NB4 (cell line): ENCODE results near the gene SF3A1.

ENCODE experiments used
- DNase-seq: peaks from one replicate; pipeline ENCODE4 v3.0.0; 2010; ENCODE audit warnings: low read depth
- H3K4me3 ChIP-seq: one replicate; pipeline ENCODE4 v1.5.1; 2011; ENCODE audit warnings: mild to moderate bottlenecking, low read depth, low read length, moderate library complexity
- MAX ChIP-seq: IDR thresholded peaks from 2 replicates; pipeline ENCODE4 v1.6.1; 2011; ENCODE audit warnings: low read depth, low read length
- MYC ChIP-seq: IDR thresholded peaks from 2 replicates; pipeline ENCODE4 v1.6.1; 2011; ENCODE audit warnings: low read depth, low read length
- POLR2A ChIP-seq: IDR thresholded peaks from 2 replicates; pipeline ENCODE4 v1.6.1; 2011; ENCODE audit warnings: mild to moderate bottlenecking; ENCODE audit not compliant: insufficient read length; ENCODE audit errors: extremely low read depth
- TF ChIP-seq, protein P1 (sequence below): IDR thresholded peaks from one replicate; pipeline ENCODE4 v1.5.1; 2012; ENCODE audit warnings: low read depth, low read length

Gene SF3A1

DNA sequence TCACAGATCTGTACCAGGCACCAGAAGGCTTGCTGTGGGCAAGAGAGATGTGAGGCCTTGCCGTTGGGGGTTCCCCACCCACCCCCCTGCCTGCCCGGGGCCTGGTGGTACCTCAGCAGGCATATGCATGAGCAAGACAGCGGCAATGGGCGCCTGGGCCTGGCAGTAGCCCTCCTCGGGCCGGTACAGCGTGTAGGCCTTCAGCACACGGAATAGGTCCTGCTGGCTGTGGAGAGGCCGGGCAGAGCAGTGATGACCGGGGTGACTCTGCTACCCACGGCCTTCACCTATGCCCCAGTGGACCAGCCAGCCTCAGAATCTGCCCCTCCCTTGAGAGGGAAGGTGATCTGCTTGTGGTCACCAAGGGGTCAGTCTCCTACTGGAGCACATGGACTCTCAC lies 61.9 kb downstream of the SF3A1 start:
- TF ChIP-seq MAX (no peak), MYC (no peak)
- TF ChIP-seq, protein P1, sequence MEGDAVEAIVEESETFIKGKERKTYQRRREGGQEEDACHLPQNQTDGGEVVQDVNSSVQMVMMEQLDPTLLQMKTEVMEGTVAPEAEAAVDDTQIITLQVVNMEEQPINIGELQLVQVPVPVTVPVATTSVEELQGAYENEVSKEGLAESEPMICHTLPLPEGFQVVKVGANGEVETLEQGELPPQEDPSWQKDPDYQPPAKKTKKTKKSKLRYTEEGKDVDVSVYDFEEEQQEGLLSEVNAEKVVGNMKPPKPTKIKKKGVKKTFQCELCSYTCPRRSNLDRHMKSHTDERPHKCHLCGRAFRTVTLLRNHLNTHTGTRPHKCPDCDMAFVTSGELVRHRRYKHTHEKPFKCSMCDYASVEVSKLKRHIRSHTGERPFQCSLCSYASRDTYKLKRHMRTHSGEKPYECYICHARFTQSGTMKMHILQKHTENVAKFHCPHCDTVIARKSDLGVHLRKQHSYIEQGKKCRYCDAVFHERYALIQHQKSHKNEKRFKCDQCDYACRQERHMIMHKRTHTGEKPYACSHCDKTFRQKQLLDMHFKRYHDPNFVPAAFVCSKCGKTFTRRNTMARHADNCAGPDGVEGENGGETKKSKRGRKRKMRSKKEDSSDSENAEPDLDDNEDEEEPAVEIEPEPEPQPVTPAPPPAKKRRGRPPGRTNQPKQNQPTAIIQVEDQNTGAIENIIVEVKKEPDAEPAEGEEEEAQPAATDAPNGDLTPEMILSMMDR, result no peak
- H3K4me3 ChIP-seq, result no peak overlapping the region
- no peak for DNase-seq

- TF ChIP-seq POLR2A (no peak), MYC (no peak), MAX (no peak)
- TF ChIP-seq, protein P1, result no peak
- DNase-seq, result no peak
- no peak overlapping the region for H3K4me3 ChIP-seq
Observed at GRCh38 chr22:30294066-30294465, 62.6 kb downstream of the SF3A1 start.

DNA sequence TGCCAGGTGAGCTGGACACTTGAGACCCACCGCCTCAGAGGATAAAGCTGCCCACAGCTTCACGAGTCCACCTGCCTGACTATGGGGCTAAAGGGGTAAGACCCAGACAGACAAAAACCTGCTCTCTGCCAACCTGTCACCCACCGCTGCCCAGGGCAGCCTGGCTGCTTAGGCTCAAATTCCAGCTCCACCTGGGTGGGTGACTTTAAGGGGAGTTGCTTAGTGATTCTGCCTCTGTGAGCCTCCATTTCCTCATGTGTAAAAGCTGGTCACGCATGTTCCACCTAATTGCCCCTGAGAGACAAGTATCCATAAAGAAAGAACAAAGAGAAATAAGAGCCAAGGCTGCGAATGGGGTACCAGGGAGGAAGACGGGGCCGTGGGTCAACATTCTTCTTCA lies 63.7 kb downstream of the SF3A1 start:
- no peak for DNase-seq
- H3K4me3 ChIP-seq, result no peak overlapping the region
- TF ChIP-seq, protein P1, result no peak
- TF ChIP-seq MAX, result no peak
- TF ChIP-seq MYC, result no peak

DNA sequence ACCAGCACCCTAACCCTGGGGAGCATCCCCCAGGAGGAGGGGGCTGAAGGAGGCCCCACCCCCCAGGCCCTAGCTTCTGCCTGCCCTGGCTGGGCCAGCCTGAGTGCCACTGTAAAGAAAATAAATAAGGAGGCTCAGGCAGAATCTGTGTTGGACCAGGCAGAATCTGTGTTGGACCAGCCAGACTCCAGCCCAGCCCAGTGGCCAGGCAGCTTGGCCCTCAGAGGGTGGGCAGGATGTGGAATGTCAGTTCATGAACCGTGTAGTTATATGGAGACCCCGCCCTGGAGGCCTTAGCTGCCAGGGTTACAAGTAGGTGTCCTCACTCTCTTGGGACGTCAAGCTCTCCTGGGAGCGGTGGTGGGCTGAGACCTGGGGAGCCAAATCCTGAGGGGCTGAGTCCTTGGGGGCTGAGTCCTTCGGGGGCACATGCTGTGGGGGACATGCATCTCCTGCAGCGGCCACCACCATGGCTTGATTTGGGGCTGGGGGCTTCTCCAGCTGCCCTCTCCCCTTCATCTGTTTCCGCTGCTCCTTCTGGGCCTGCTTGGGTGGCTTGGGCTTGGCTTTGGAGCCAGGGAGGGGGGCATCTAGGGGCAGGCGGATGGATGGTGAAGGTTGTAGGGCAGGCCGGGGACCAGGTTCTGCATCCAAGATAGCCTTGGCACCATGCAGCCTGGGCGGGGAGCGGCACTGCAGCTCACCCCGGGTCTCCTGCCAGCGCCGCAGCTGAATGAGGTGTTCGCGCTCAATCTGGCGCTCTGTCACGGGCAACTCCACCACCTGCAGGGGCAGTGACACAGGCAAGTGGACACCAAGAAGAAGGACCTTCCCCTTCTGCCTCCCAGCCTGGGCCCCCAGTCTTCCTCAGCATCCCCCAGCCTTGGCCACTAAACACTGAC lies 64.4 kb downstream of the SF3A1 start:
- no peak overlapping the region for H3K4me3 ChIP-seq
- DNase-seq, result no peak
- TF ChIP-seq MYC (no peak), MAX (no peak), POLR2A (no peak)
- TF ChIP-seq, protein P1, result no peak

- TF ChIP-seq, protein P1, result no peak
- no peak for TF ChIP-seq POLR2A
- TF ChIP-seq MYC, result no peak
- TF ChIP-seq MAX, result no peak
- DNase-seq, result no peak
- no peak overlapping the region for H3K4me3 ChIP-seq
Observed at GRCh38 chr22:30291058-30291892, 65.4 kb downstream of the SF3A1 start.
